Dendritic cell treated with granulocyte-macrophage colony-stimulating factor and Interleukin-4, amounts not matched to agents 40 ng/mL and 50 ng/mL, for 4 days (primary cell): ENCODE measurements around the gene RAB35.

Experiments
- H3K27ac Mint-ChIP-seq: one replicate; pipeline ENCODE4 v1.8.0; 2022; ENCODE audit warnings: mild to moderate bottlenecking, mixed read lengths
- H3K27me3 Mint-ChIP-seq: one replicate; pipeline ENCODE4 v1.8.0; 2022; ENCODE audit warnings: mild to moderate bottlenecking, mixed read lengths
- H3K36me3 Mint-ChIP-seq: one replicate; pipeline ENCODE4 v1.8.0; 2022; ENCODE audit warnings: low read depth, mixed read lengths
- H3K4me1 Mint-ChIP-seq: one replicate; pipeline ENCODE4 v1.8.0; 2022; ENCODE audit warnings: low read depth, mixed read lengths
- H3K4me3 Mint-ChIP-seq: one replicate; pipeline ENCODE4 v1.8.0; 2022; ENCODE audit warnings: mild to moderate bottlenecking, moderate library complexity, mixed read lengths
- H3K9me3 Mint-ChIP-seq: one replicate; pipeline ENCODE4 v1.8.0; 2022; ENCODE audit warnings: mixed read lengths
- intact Hi-C: fragments of 100-400 bp; cut with micrococcal nuclease; formaldehyde crosslinking; loops from one replicate; pipeline ENCODE4 v1.15.0; 2022

RAB35 gene

DNA sequence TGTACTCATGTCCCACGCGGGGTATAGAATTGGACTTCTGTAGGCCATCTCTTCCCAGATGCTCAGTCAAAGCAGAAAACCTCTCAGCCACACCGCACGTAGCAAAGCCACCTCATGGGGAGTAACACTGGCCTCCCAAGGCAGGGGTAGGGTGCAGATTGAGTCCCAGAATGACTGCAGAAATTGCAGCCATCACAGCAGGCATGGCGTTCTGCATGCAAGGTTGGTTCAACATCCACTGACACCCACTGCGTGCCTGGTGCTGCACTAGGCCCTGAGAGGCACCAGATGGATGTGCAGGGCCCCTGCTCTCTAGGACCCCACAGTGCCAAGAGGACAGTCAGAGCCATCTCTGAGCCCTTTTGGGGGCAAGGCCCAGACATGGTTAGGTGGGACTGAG lies 39.9 kb downstream of the RAB35 start:
- Mint-ChIP-seq H3K9me3 (no peaks in the 10 kb centered on the region), H3K27me3 (peaks cover 12% of the 10 kb centered on the region), H3K27ac (no peak overlapping the region), H3K4me3 (no peak overlapping the region), H3K4me1 (peaks cover 14% of the 10 kb centered on the region), H3K36me3 (no peaks in the 10 kb centered on the region)
- intact Hi-C loops, result no loop called here

DNA sequence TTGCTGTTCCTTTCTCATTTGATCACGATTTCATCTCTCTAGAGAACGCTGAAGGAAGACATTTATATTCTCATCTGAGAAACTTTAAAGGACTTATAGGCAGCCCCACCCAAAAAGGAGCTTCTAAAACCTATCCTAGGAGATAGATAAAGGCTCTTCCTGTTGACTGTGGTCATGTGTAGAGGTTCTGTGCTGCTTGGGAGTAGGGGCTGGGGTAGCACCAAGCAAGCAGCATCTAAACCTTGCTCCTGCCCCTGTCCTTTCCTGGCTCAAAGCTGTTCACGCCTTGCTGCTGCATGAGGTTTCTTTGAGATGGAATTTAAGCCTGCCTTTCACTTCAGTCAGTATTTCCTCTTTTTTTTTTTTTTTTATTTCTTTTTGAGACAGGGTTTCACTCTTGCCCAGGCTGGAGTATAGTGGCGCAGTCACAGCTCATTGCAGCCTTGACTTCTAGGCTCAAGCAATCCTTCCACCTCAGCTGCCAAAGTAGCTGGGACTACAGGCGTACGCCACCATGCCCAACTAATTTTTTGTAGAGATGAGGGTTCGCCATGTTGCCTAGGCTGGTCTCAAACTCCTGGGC lies 41.4 kb downstream of the RAB35 start:
- no peak overlapping the region for H3K27ac Mint-ChIP-seq
- no peaks in the 10 kb centered on the region for H3K36me3 Mint-ChIP-seq
- H3K4me3 Mint-ChIP-seq, result no peak overlapping the region
- H3K27me3 Mint-ChIP-seq, result peaks cover 21% of the 10 kb centered on the region
- peaks cover 14% of the 10 kb centered on the region for H3K4me1 Mint-ChIP-seq
- no peaks in the 10 kb centered on the region for H3K9me3 Mint-ChIP-seq
- intact Hi-C loops, result no loop called here

DNA sequence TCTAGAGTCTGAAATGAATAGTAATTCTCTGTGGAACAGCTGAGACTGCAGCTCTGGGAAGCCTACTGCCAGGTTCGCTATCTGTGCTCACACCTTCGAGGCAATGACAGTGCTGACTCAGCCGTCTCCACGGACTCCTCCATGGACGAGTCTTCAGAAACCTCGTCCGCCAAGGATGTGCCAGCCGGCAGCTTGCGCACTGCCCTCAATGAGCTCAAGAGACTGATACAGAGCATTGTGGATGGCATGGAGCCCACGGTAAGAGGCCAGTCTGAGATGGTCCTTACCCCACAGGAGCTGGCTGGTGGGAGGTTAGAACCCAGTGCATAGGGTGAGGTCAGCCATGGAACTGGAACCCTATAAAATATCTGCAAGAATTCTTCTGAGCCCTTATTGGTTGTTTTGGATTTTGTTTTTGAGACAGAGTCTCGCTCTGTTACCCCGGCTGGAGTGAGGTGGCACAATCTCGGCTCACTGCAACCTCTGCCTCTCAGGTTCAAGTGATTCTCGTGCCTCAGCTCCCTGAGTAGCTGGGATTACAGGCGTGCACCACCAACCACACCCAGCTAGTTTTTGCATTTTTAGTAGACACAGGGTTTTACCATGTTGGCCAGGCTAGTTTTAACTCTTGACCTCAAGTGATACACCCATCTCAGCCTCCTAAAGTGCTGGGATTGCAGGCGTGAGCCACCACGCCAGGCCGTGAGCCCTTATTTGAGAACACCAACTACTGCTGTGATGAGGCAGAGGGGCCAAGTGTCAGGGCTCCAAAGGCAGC lies 43.9 kb downstream of the RAB35 start:
- intact Hi-C loops, result no loop called here
- Mint-ChIP-seq H3K36me3 (no peaks in the 10 kb centered on the region), H3K4me3 (no peak overlapping the region), H3K4me1 (peaks cover 9% of the 10 kb centered on the region), H3K27ac (no peak overlapping the region), H3K27me3 (peaks cover 23% of the 10 kb centered on the region), H3K9me3 (no peaks in the 10 kb centered on the region)

DNA sequence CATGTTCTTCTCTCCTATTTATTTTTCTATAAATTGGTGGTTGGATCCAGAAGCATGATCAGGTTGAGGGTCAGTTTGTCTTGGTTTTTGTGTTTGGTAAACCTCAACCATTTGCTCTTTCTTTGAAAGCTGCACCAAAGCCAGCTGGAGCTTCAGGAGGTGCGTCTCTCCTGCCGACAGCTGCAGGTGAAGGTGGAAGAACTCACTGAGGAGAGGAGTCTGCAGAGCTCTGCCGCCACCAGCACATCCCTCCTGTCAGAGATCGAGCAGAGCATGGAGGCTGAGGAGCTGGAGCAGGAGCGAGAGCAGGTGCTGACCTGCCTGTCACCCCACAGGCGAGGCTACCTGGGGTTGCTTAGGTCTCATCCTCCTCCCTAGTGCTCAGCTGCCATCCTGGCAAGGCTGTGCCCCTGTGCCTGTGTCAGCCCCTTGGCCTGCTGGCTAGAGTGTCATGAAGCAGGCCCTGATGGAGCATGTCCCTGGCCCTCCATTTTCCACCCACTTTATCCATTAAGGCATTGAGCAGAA lies 45.0 kb downstream of the RAB35 start:
- Mint-ChIP-seq H3K36me3 (no peaks in the 10 kb centered on the region), H3K27me3 (peaks cover 24% of the 10 kb centered on the region), H3K9me3 (no peaks in the 10 kb centered on the region), H3K27ac (no peak overlapping the region), H3K4me3 (no peak overlapping the region), H3K4me1 (peaks cover 9% of the 10 kb centered on the region)
- intact Hi-C loops, result no loop called here

DNA sequence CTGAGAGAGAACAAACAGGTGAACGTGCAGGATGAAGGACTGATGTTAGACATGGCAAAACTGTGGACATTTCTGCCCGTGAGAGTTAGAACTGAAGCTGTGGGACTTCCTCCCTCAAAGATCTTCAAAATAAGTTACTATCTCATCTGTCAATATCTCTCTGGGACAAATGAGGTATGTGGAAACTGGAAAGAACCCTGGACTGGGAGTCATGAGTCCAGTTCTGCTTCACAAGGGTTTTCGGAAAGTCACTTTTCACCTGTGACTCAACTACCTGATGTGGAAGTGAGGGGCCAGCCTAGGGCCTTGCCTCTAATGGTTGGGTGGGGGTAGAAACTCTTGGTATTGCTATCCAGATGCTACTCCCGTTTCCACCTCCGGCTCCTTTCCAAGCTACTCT lies 47.3 kb downstream of the RAB35 start:
- Mint-ChIP-seq H3K9me3 (no peaks in the 10 kb centered on the region), H3K4me3 (no peak overlapping the region), H3K27ac (no peak overlapping the region), H3K4me1 (peaks cover under 1% of the 10 kb centered on the region), H3K36me3 (no peaks in the 10 kb centered on the region), H3K27me3 (peaks cover 29% of the 10 kb centered on the region)
- intact Hi-C loops, result no loop called here

DNA sequence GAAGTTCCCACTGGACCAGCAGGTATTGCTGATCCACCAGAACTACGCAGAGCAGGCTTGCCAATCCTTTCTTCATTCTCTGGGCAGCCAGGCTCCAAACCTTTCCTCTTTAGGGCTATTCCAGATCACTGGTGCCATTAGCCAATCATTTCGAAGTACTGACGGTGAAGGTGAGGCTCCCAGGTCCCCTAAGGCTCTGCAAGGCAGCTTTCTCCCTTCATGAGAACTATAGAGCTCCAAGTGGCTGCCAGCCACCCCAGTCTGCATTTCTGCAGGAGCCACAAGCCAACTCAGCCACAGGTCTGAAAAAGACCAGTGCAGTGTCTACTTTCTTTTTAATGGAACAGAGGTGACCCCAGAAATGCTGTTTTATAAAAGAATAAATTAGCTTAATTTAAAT lies 48.7 kb downstream of the RAB35 start:
- Mint-ChIP-seq H3K4me3 (no peak overlapping the region), H3K4me1 (no peaks in the 10 kb centered on the region), H3K9me3 (no peaks in the 10 kb centered on the region), H3K36me3 (no peaks in the 10 kb centered on the region), H3K27me3 (peaks cover 28% of the 10 kb centered on the region), H3K27ac (no peak overlapping the region)
- intact Hi-C loops, result no loop called here

DNA sequence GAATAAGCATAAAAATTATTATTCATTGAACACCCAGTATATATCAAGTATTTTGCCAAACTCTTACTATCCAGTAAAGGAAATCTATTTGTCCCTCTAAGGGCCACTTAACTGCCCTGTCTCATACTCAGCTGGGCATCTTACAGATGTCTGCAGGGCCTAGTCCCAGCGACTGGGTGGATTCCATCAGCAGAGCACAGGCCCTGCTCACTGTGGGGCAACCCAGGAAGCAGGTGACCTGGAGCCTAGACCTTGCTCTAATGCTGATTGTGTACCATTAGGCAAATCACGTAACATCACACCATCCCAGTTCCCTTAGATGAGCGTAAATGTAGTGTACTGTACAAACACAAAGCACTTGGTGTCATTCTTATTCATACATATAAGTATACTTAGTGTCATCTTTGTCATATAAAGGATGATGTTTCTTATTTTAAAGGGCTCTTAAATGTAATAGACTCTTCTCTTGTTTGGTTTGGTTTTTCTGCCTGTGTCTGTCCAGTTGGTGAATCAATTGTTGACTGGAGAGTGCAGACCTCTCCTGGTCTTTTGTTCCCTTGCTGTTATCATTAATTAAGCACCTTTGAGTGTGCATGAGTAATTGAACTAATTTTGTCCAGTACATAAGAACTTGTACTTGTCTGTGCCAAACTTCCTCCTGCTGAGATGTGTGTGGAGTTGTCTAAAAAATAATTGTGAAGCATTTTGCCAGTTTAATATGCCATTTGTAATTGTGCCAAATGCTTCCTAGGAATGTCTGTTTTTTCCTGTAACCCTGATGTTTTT lies 49.3 kb downstream of the RAB35 start:
- Mint-ChIP-seq H3K4me3 (no peak overlapping the region), H3K9me3 (no peaks in the 10 kb centered on the region), H3K4me1 (no peaks in the 10 kb centered on the region), H3K36me3 (no peaks in the 10 kb centered on the region), H3K27ac (no peak overlapping the region), H3K27me3 (peaks cover 29% of the 10 kb centered on the region)
- intact Hi-C loops, result no loop called here

DNA sequence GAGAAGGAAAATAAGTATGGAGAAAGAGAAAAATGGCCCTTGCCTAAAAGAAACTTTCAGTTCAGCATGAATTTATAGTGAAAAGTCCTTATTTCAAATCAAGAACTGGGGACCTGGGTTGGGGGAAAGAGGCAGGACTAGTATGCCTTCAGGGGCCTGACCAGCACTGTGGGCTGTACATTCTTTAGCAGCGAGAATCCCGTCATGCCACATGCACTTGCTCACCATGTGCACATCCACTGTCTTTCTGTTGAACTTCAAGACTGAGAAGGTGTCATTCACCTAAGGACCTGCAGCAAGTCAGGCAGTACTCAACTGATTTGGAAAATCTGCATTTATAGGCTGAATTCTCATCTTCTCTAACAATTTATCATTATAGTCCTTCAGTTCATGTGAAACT lies 50.2 kb downstream of the RAB35 start:
- intact Hi-C loops, result no loop called here
- Mint-ChIP-seq H3K9me3 (no peaks in the 10 kb centered on the region), H3K27ac (no peak overlapping the region), H3K4me1 (no peaks in the 10 kb centered on the region), H3K27me3 (peaks cover 23% of the 10 kb centered on the region), H3K36me3 (no peaks in the 10 kb centered on the region), H3K4me3 (no peak overlapping the region)

DNA sequence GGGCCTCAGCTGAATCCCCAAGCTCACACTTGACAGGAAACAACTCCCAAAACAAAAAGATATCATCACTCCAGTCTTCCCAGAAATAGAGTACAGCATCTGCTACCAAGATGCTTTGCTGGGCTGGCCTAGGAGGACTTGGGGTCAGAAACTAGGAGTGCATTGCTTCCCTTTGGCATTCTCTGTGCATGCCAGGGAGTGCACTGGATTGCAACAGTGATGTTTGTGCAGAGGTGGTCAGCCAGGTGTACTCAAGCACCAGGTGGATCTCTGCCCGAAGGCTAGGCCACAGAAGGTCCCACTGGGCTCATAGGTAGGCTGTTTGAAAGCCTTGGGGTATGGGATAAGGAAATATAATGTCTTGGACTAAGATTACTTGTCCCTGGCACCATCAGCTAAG lies 51.1 kb downstream of the RAB35 start:
- no peaks in the 10 kb centered on the region for H3K36me3 Mint-ChIP-seq
- no peaks in the 10 kb centered on the region for H3K9me3 Mint-ChIP-seq
- no peak overlapping the region for H3K27ac Mint-ChIP-seq
- no peak overlapping the region for H3K4me3 Mint-ChIP-seq
- intact Hi-C loops, result no loop called here
- peaks cover 24% of the 10 kb centered on the region for H3K27me3 Mint-ChIP-seq
- no peaks in the 10 kb centered on the region for H3K4me1 Mint-ChIP-seq

DNA sequence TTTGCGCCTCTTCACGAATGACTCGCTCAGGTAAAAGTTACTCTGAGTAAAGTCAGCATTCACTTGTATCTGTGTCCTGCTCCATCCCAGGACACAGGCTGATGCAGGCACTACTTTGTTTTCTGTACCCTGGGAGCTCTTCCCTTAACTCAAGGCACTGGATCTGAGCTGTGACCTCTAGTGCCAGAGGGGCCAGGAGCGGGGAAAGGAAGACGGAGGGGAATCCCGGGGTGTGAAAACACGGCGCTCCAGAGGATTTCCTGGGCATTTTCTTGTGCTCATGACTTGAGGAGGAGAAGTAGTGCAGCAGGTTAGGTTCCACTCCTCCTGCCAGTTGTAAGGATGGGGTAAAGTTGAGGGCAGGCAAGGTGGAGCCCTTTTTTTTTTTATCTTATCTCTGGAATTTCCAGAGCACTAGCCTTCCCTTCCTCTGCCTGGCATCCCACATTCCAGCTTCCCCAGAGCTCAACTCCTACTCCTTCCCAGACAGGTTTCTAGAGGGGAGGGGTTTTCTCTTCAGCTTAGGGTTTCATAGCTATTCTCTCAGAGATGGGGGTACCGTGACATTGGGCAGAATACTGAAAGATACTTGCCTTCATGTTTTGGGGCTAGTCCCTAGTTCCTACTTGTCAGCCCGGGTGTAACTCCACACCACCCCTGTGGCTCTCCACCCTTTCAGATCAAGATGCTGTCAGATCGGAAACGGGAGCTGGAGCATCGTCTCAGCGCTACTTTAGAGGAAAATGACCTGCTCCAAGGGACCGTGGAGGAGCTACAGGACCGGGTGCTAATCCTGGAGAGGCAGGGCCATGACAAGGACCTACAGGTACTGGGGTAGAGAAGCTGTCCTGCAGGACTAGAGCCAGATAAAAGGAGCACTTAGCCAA lies 52.3 kb downstream of the RAB35 start:
- H3K27me3 Mint-ChIP-seq, result peaks cover 24% of the 10 kb centered on the region
- no peaks in the 10 kb centered on the region for H3K4me1 Mint-ChIP-seq
- no peak overlapping the region for H3K27ac Mint-ChIP-seq
- no peaks in the 10 kb centered on the region for H3K36me3 Mint-ChIP-seq
- H3K4me3 Mint-ChIP-seq, result no peak overlapping the region
- H3K9me3 Mint-ChIP-seq, result no peaks in the 10 kb centered on the region
- intact Hi-C loops, result no loop called here

DNA sequence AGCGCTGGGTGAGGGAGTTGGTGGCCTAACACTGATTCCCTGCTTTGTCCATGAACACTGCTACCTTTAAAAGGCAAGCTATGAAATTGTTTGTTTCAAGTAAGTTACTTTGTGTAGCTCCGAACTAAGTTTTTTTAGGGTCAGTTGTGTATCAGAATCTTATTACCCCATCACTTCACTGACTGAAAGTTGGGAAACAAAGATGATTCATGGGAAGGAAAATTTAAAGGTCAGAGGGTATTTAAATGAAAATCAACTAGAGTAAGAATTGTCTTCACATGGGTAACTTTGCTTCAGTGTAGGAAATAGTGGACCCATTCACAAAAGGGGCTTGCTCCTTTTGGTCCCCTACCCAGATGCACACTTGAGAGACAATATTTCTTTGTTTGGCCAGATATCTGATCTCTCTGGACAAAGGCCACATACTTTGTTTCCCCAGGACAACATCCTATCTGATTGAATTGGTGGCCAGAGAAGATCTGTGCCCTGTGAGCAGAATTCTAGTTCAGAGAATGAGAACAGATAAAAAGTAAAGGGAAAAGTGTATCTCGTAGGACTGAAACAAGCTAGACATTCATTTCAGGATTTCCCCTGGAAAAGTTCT lies 53.5 kb downstream of the RAB35 start:
- Mint-ChIP-seq H3K4me3 (no peak overlapping the region), H3K27me3 (peaks cover 22% of the 10 kb centered on the region), H3K4me1 (no peaks in the 10 kb centered on the region), H3K36me3 (no peaks in the 10 kb centered on the region), H3K27ac (no peak overlapping the region), H3K9me3 (no peaks in the 10 kb centered on the region)
- intact Hi-C loops, result no loop called here

DNA sequence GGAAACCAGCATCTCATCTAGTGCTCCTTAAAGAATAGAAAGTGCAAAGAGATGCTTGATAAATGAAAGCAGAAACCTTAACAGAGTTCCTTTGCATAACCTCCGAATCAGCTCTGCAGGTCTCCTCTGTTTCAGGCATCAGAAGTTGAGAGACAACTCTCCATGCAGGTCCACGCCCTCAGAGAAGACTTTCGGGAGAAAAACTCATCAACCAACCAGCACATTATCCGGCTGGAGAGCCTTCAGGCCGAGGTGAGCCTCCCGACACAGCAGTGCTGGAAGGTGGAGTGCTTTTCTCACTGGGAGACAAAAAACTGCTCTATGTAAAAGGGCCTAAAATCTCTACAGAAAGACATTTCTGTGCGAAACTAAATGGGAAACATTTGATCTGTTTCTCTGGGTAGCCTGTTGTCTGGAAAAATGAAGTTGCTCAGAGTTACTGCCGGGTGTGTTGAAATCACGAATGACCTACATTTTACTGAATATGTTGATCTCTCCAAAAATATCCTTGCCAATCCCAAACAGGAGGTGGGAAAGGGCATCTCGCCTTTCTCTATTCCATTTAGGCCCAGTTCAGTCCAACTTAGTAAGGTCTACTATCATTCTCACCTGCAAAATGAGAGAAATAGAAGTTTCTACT lies 54.9 kb downstream of the RAB35 start:
- H3K4me1 Mint-ChIP-seq, result no peaks in the 10 kb centered on the region
- H3K9me3 Mint-ChIP-seq, result no peaks in the 10 kb centered on the region
- no peak overlapping the region for H3K4me3 Mint-ChIP-seq
- intact Hi-C loops, result no loop called here
- H3K27me3 Mint-ChIP-seq, result peaks cover 17% of the 10 kb centered on the region
- no peaks in the 10 kb centered on the region for H3K36me3 Mint-ChIP-seq
- no peak overlapping the region for H3K27ac Mint-ChIP-seq

DNA sequence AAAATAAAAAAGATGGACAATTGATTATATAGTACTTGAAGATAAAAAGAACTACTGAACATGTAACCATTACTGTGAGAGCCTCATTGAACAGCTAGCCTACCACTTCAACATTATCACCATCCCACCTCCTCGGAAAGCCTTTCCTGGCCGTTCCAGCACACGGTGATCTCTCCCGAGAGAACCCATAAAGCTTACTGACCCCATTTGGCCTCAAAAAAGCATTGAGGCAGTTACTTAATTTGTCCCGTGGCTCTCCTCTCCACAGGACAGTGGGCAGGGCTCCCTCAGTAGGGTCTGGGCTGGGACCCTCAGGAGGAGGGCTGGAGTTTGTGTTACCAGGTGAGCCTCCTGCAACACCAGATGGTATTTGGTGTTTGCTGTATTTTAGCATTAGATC lies 55.8 kb downstream of the RAB35 start:
- intact Hi-C loops, result no loop called here
- H3K36me3 Mint-ChIP-seq, result no peaks in the 10 kb centered on the region
- no peaks in the 10 kb centered on the region for H3K4me1 Mint-ChIP-seq
- H3K27me3 Mint-ChIP-seq, result peaks cover 20% of the 10 kb centered on the region
- no peak overlapping the region for H3K27ac Mint-ChIP-seq
- H3K4me3 Mint-ChIP-seq, result no peak overlapping the region
- no peaks in the 10 kb centered on the region for H3K9me3 Mint-ChIP-seq
